ENCODE measurements around the gene FOXP3.
"Not testable (repeated sequence)": the region's sequence is repeated elsewhere in the genome, so short reads cannot be mapped to it uniquely, and the experiment has no call there.

The FOXP3 gene

GRCh38 chrX:49264460-49264859 lies at the start of gene FOXP3:
Gene FOXP3, minus strand, starts transcription at chrX:49264710. Its CDS starts 6,205 bp downstream, at chrX:49258505.
- DNase-seq (ENCODE audit: low spot score), result no peak

GRCh38 chrX:49312176-49312575 lies 47.7 kb upstream of the FOXP3 start:
- no peak for DNase-seq (ENCODE audit: low spot score)

- no peak for DNase-seq (ENCODE audit: low spot score)
These were observed 45.9 kb upstream of the FOXP3 start for GRCh38 chrX:49310371-49310770.

- no peak for DNase-seq (ENCODE audit: low spot score)
These were observed 45.0 kb upstream of the FOXP3 start for GRCh38 chrX:49309401-49309981.

GRCh38 chrX:49308604-49309269 lies 44.2 kb upstream of the FOXP3 start:
- no peak for DNase-seq (ENCODE audit: low spot score)

- not testable (repeated sequence) for DNase-seq (ENCODE audit: low spot score)
These were observed 43.3 kb upstream of the FOXP3 start for GRCh38 chrX:49307775-49308174.

- no peak for DNase-seq (ENCODE audit: low spot score)
These were observed 38.8 kb upstream of the FOXP3 start, which contains the start of gene GAGE10 for GRCh38 chrX:49303346-49303745. Gene GAGE10, plus strand, starts transcription at chrX:49303646. Its CDS starts 1,214 bp downstream, at chrX:49304860.

- DNase-seq (ENCODE audit: low spot score), result no peak
These were observed 36.2 kb upstream of the FOXP3 start for GRCh38 chrX:49300703-49301102.

GRCh38 chrX:49299293-49299692 lies 34.8 kb upstream of the FOXP3 start:
- not testable (repeated sequence) for DNase-seq (ENCODE audit: low spot score)

- DNase-seq (ENCODE audit: low spot score), result no peak
These were observed 28.2 kb upstream of the FOXP3 start for GRCh38 chrX:49292400-49293362.

- peak; percentile 60 for DNase-seq (ENCODE audit: low spot score)
These were observed 27.3 kb upstream of the FOXP3 start for GRCh38 chrX:49291615-49292337.

- no peak for DNase-seq (ENCODE audit: low spot score)
These were observed 25.7 kb upstream of the FOXP3 start for GRCh38 chrX:49290215-49290614.

- no peak for DNase-seq (ENCODE audit: low spot score)
These were observed 23.2 kb upstream of the FOXP3 start for GRCh38 chrX:49287665-49288064.

GRCh38 chrX:49286581-49286980 lies 22.1 kb upstream of the FOXP3 start:
- DNase-seq (ENCODE audit: low spot score), result no peak

GRCh38 chrX:49286136-49286535 lies 21.6 kb upstream of the FOXP3 start:
- no peak for DNase-seq (ENCODE audit: low spot score)

- no peak for DNase-seq (ENCODE audit: low spot score)
These were observed 19.7 kb upstream of the FOXP3 start for GRCh38 chrX:49284212-49284611.

GRCh38 chrX:49282647-49283011 lies 18.1 kb upstream of the FOXP3 start:
- peak; percentile 66 for DNase-seq (ENCODE audit: low spot score)

GRCh38 chrX:49278081-49278480 lies 13.6 kb upstream of the FOXP3 start:
- no peak for DNase-seq (ENCODE audit: low spot score)

- no peak for DNase-seq (ENCODE audit: low spot score)
These were observed 13.0 kb upstream of the FOXP3 start for GRCh38 chrX:49277535-49277830.

- DNase-seq (ENCODE audit: low spot score), result no peak
These were observed 12.4 kb upstream of the FOXP3 start for GRCh38 chrX:49276671-49277534.

GRCh38 chrX:49276207-49276606 lies 11.7 kb upstream of the FOXP3 start:
- DNase-seq (ENCODE audit: low spot score), result no peak

Data from D341Med (cell line).